Neural cell (in vitro differentiated cells): ENCODE measurements around the gene TNS4. TPM values are rescaled to one million over a fixed set of nuclear protein-coding genes. Genes with fewer than 3 reads are reported as not detected.

Source experiments
- H2AFZ ChIP-seq: fragments of 200-600, 300-800 bp; sonication (generic), shearing (Covaris generic); 2 replicates; pipeline ENCODE4 v1.6.0; 2014; ENCODE audit warnings: low read depth, mild to moderate bottlenecking, antibody characterized with exemption, low read length, moderate library complexity
- H3F3A ChIP-seq: fragments of 200-600 bp; shearing (Covaris generic); 2 replicates; pipeline ENCODE4 v1.6.1; 2016; ENCODE audit warnings: mild to moderate bottlenecking, moderate library complexity, mixed read lengths, antibody characterized with exemption, low read length; ENCODE audit not compliant: insufficient read depth, poor library complexity, severe bottlenecking
- H3K27ac ChIP-seq: fragments of 200-600, 300-800 bp; sonication (generic), shearing (Covaris generic); 2 replicates; pipeline ENCODE4 v1.5.1; 2014; ENCODE audit warnings: mild to moderate bottlenecking, low read length, moderate library complexity
- H3K27me3 ChIP-seq: fragments of 300-800, 200-600 bp; sonication (generic), shearing (Covaris generic); 2 replicates; pipeline ENCODE4 v1.6.0; 2014; ENCODE audit warnings: mild to moderate bottlenecking, low read depth, low read length, moderate library complexity; ENCODE audit not compliant: insufficient read depth
- H3K36me3 ChIP-seq: fragments of 300-800, 200-600 bp; sonication (generic), shearing (Covaris generic); 2 replicates; pipeline ENCODE4 v1.5.1; 2014; ENCODE audit warnings: mild to moderate bottlenecking, antibody characterized with exemption, low read length, moderate library complexity; ENCODE audit not compliant: insufficient read depth
- H3K4me2 ChIP-seq: fragments of 300-800, 200-600 bp; sonication (generic), shearing (Covaris generic); 2 replicates; pipeline ENCODE4 v1.6.0; 2014; ENCODE audit warnings: mild to moderate bottlenecking, low read length
- H3K4me3 ChIP-seq: fragments of 300-800, 200-600 bp; sonication (generic), shearing (Covaris generic); 2 replicates; pipeline ENCODE4 v1.5.1; 2014; ENCODE audit warnings: mild to moderate bottlenecking, low read length, moderate library complexity
- H3K79me2 ChIP-seq: fragments of 200-600 bp; shearing (Covaris generic); replicated peaks from 2 replicates; pipeline ENCODE4 v1.6.0; 2014; ENCODE audit warnings: mild to moderate bottlenecking, low read length, moderate library complexity; ENCODE audit not compliant: insufficient read depth
- H3K9ac ChIP-seq: fragments of 300-800, 200-600 bp; sonication (generic), shearing (Covaris generic); 2 replicates; pipeline ENCODE4 v1.6.1; 2016; ENCODE audit warnings: mild to moderate bottlenecking, low read length, mixed read lengths
- H3K9me2 ChIP-seq: fragments of 200-600 bp; shearing (Covaris generic); 2 replicates; pipeline ENCODE4 v1.6.1; 2016; ENCODE audit warnings: mild to moderate bottlenecking, low read length, mixed read lengths; ENCODE audit not compliant: insufficient read depth
- H3K9me3 ChIP-seq: fragments of 200-600, 300-800 bp; sonication (generic), shearing (Covaris generic); 2 replicates; pipeline ENCODE4 v1.6.1; 2016; ENCODE audit warnings: mild to moderate bottlenecking, mixed run types, low read length, moderate library complexity, mixed read lengths
- H4K20me1 ChIP-seq: fragments of 200-600 bp; shearing (Covaris generic); 2 replicates; pipeline ENCODE4 v1.6.1; 2016; ENCODE audit warnings: mild to moderate bottlenecking, mixed run types; ENCODE audit not compliant: insufficient read depth
- CTCF ChIP-seq: fragments of 450-650 bp; IDR thresholded peaks from 2 replicates; pipeline ENCODE4 v1.5.1; 2014; ENCODE audit warnings: antibody characterized with exemption, mild to moderate bottlenecking, moderate library complexity; ENCODE audit not compliant: poor library complexity, severe bottlenecking
- EP300 ChIP-seq: fragments of 450-650 bp; conservative IDR thresholded peaks from 2 replicates; pipeline ENCODE4 v1.6.1; 2014; ENCODE audit warnings: antibody characterized with exemption, mild to moderate bottlenecking, moderate library complexity; ENCODE audit not compliant: poor library complexity, severe bottlenecking
- EZH2 ChIP-seq: fragments of 200-600, 300-800 bp; shearing (Covaris generic), sonication (generic); IDR thresholded peaks from 2 replicates; pipeline ENCODE4 v1.6.1; 2014; ENCODE audit warnings: antibody characterized with exemption, low read length, borderline replicate concordance, mild to moderate bottlenecking; ENCODE audit not compliant: insufficient read depth, poor library complexity, severe bottlenecking
- MXI1 ChIP-seq: fragments of 450-650 bp; conservative IDR thresholded peaks from 2 replicates; pipeline ENCODE4 v1.6.1; 2014; ENCODE audit warnings: antibody characterized with exemption, mild to moderate bottlenecking; ENCODE audit not compliant: poor library complexity, severe bottlenecking
- POLR2AphosphoS5 ChIP-seq: IDR thresholded peaks from 2 replicates; pipeline ENCODE4 v1.6.1; 2012
- RAD21 ChIP-seq: fragments of 450-650 bp; conservative IDR thresholded peaks from 2 replicates; pipeline ENCODE4 v1.6.1; 2014; ENCODE audit warnings: antibody characterized with exemption, mild to moderate bottlenecking, moderate library complexity
- REST ChIP-seq: IDR thresholded peaks from 2 replicates; pipeline ENCODE4 v1.6.1; 2012; ENCODE audit warnings: borderline replicate concordance
- SMC3 ChIP-seq: fragments of 450-650 bp; conservative IDR thresholded peaks from 2 replicates; pipeline ENCODE4 v1.6.1; 2014; ENCODE audit warnings: antibody characterized with exemption, mild to moderate bottlenecking, moderate library complexity; ENCODE audit not compliant: poor library complexity
- TAF1 ChIP-seq: IDR thresholded peaks from 2 replicates; pipeline ENCODE4 v1.6.1; 2012; ENCODE audit warnings: low read depth
- polyA plus RNA-seq: library from polyadenylated mRNA; depleted of rRNA; stranded (reverse); fragments of >200 nt; gene quantifications from 2 replicates; pipeline ENCODE4 v1.2.3, GENCODE V29; 2014

The TNS4 gene
- polyA plus RNA-seq, 1 donor from 2014 or later, result not detected

- H2AFZ ChIP-seq, result no peak overlapping the region
- H3F3A ChIP-seq, result no peaks in the 10 kb centered on the region
- H3K9me3 ChIP-seq, result no peaks in the 10 kb centered on the region
- no peaks in the 10 kb centered on the region for H3K36me3 ChIP-seq
- TF ChIP-seq RAD21 (no peak), MXI1 (no peak), SMC3 (no peak), CTCF (no peak), EZH2 (no peak), EP300 (no peak), REST (no peak), TAF1 (no peak), POLR2AphosphoS5 (no peak)
- no peaks in the 10 kb centered on the region for H4K20me1 ChIP-seq
- H3K9ac ChIP-seq, result no peak overlapping the region
- H3K27me3 ChIP-seq, result no peaks in the 10 kb centered on the region
- no peak overlapping the region for H3K4me2 ChIP-seq
- no peaks in the 10 kb centered on the region for H3K79me2 ChIP-seq
- no peaks in the 10 kb centered on the region for H3K9me2 ChIP-seq
- H3K4me3 ChIP-seq, result no peak overlapping the region
- H3K27ac ChIP-seq, result no peak overlapping the region
Measured at GRCh38 chr17:40484285-40484972, 17.0 kb downstream of the TNS4 start.

GRCh38 chr17:40483679-40484078 is 17.7 kb downstream of the TNS4 start:
- Histone ChIP-seq H3F3A (no peaks in the 10 kb centered on the region), H4K20me1 (no peaks in the 10 kb centered on the region), H3K9me3 (no peaks in the 10 kb centered on the region), H3K27ac (no peak overlapping the region), H3K36me3 (no peaks in the 10 kb centered on the region), H3K9me2 (no peaks in the 10 kb centered on the region), H3K27me3 (no peaks in the 10 kb centered on the region), H3K9ac (no peak overlapping the region), H3K79me2 (no peaks in the 10 kb centered on the region), H2AFZ (no peak overlapping the region), H3K4me3 (no peak overlapping the region), H3K4me2 (no peak overlapping the region)
- no peak for TF ChIP-seq SMC3
- no peak for TF ChIP-seq EP300
- no peak for TF ChIP-seq TAF1
- no peak for TF ChIP-seq EZH2
- no peak for TF ChIP-seq MXI1
- no peak for TF ChIP-seq POLR2AphosphoS5
- no peak for TF ChIP-seq CTCF
- TF ChIP-seq RAD21, result no peak
- TF ChIP-seq REST, result no peak
